Fibroblast of villous mesenchyme (primary cell): ENCODE measurements around the gene S100P. TPM values are rescaled to one million over a fixed set of nuclear protein-coding genes. Genes with fewer than 3 reads are reported as not detected.
"Not testable (repeated sequence)": the region's sequence is repeated elsewhere in the genome, so short reads cannot be mapped to it uniquely, and the experiment has no call there.

Source experiments
- DNase-seq: peaks from one replicate; pipeline ENCODE4 v3.0.0-alpha.2; 2010; ENCODE audit warnings: low read depth
- H3K4me3 ChIP-seq: 2 replicates; pipeline ENCODE4 v1.5.1; 2011; ENCODE audit warnings: low read depth, mild to moderate bottlenecking, low read length
- CTCF ChIP-seq: IDR thresholded peaks from 2 replicates; pipeline ENCODE4 v1.5.1; 2012; ENCODE audit warnings: low read depth, mild to moderate bottlenecking, low read length; ENCODE audit not compliant: insufficient read depth
- total RNA-seq: library from RNA; depleted of rRNA; stranded (reverse); fragments of >200 nt; gene quantifications from 2 replicates; pipeline ENCODE4 v1.2.3, GENCODE V29; 2012

Gene S100P
- total RNA-seq, result not detected in 2 replicates

- no peak for TF ChIP-seq CTCF
- peak; percentile 18 for DNase-seq
- no peak within 1 kb of the TSS for H3K4me3 ChIP-seq
Observed at GRCh38 chr4:6693231-6694176, at the start of gene S100P. TSS of gene S100P (plus strand) at chr4:6693878. CDS start at chr4:6693933, 55 bp downstream.

- TF ChIP-seq CTCF, result no peak
- H3K4me3 ChIP-seq, result no peak overlapping the region
- no peak for DNase-seq
Observed at GRCh38 chr4:6644792-6645530, 48.7 kb upstream of the S100P start.

- no peak for TF ChIP-seq CTCF
- H3K4me3 ChIP-seq, result no peak overlapping the region
- no peak for DNase-seq
Observed at GRCh38 chr4:6647169-6647568, 46.5 kb upstream of the S100P start.

GRCh38 chr4:6647582-6648230 lies 46.0 kb upstream of the S100P start:
- H3K4me3 ChIP-seq, result no peak overlapping the region
- no peak for DNase-seq
- TF ChIP-seq CTCF, result no peak

DNA sequence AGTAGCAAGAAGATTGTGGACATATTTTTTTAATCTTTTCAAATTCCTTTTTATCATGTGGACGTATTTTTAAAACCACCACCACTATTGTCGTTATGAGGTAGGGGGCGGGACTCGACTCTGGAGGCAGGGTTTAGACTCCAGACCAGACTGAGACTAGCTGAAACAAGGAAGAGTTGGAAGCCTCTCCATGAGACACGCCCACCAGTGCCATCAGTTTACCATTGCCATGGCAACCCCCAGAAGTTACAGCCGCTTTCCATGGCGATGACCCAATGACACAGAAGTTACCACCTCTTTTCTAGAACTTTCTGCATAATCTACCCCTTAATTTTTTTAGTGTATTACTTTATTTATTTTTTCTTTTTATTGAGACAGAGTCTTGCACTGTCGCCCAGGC lies 44.5 kb upstream of the S100P start:
- no peak for TF ChIP-seq CTCF
- no peak for DNase-seq
- H3K4me3 ChIP-seq, result no peak overlapping the region

DNA sequence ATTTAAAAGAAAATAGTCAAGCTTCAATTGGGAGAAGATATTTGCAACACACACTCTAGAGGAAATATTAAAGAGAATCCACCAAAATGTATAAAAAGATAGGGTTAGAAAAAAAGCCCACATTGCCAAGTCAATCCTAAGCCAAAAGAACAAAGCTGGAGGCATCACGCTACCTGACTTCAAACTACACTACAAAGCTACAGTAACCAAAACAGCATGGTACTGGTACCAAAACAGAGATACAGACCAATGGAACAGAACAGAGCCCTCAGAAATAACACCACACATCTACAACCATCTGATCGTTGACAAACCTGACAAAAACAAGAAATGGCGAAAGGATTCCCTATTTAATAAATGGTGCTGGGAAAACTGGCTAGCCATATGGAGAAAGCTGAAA lies 39.5 kb upstream of the S100P start:
- H3K4me3 ChIP-seq, DNase-seq: not testable (repeated sequence)

GRCh38 chr4:6655291-6655690 lies 38.4 kb upstream of the S100P start:
- not testable (repeated sequence) for DNase-seq, H3K4me3 ChIP-seq
